Skin epidermis (tissue), 12 donors: ENCODE measurements around the gene CHD5.
"Not testable (repeated sequence)": the region's sequence is repeated elsewhere in the genome, so short reads cannot be mapped to it uniquely, and the experiment has no call there.

ENCODE experiments used
- H3K27ac ChIP-seq, 21 experiments: fragments of 200-600 bp; sonication (generic) in 11 of 21; one replicate each; pipeline ENCODE4 v1.5.0; 2020; ENCODE audit warnings: mild to moderate bottlenecking in 3 of 21, inconsistent platforms in 2 of 21, moderate library complexity in 2 of 21
- H3K4me3 ChIP-seq, 7 experiments: fragments of 200-600 bp; sonication (generic) in 2 of 7; one replicate each; pipeline ENCODE4 v1.5.0; 2020; ENCODE audit warnings: inconsistent platforms in 2 of 7, mild to moderate bottlenecking in 2 of 7, moderate library complexity in 1 of 7

Gene CHD5

DNA sequence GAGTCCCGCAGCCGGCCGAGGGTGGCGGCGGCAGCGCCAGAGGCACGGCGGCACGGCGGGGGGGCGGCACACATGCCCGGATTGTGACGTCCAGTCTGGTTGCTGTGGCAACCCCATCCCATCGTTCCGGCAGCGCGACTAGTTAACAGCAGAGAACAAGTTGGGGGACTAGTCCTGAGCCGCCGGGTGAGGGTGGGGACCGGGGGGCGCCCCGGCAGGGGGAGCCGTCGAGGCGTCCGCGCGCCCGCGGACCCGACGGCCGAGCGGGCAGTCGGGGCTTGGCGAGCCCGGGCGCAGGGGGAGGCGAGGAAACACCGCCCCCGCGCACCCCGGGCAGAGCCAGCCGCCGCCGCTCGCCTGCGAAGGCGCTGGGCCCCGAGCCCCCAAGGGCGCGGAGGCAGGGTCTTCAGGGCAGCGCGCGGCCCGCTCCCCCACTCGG, at the start of gene CHD5:
Gene CHD5 (minus strand): TSS at position 54 of the 439 bp plus-strand sequence. CDS start 298 bp downstream, outside the sequence.
- H3K4me3 ChIP-seq: peak within 1 kb of the TSS in 3 of 7 experiments; percentile 9 to 19 (median 15)
- no peak within 1 kb of the TSS for H3K27ac ChIP-seq

DNA sequence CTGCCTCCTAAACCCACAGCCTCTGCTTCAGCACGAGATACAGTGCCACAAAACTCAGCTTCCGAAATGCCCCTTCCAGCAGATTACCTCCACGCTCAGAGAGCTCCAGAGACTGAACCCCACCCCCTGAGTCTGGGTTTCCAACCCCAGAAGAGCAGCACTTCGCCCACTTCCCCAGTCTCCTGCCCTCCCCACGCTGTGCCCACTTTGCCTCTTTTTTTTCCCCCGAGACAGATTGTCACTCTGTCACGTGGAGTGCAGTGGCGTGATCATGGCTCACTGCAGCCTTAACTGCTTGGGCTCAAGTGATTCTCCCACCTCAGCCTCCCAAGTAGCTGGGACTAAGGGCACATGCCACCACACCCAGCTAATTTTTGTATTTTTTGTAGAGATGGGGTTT, 45.5 kb upstream of the CHD5 start:
- H3K27ac ChIP-seq: no peak overlapping the region
- no peak overlapping the region for H3K4me3 ChIP-seq

DNA sequence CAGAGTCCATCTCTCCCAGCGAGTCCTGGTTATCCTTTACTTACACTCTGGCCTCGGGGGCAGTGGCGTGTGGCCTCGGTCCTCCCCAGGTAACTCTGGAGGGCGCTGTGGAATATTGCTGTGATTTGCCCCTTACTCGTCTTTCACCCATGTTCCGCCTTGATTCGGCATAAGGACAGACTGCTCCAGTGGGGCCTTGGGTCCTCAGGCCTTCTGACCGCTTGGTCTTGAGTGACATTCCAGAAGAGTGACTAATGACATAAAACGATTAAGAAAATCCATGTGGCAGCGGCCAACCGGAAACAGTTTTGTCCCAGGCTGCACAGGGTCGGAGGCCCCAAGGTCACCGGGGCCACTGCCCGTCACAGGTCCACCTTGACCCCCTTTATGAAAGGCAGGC, 44.6 kb upstream of the CHD5 start:
- H3K4me3 ChIP-seq: no peak overlapping the region
- H3K27ac ChIP-seq: no peak overlapping the region

DNA sequence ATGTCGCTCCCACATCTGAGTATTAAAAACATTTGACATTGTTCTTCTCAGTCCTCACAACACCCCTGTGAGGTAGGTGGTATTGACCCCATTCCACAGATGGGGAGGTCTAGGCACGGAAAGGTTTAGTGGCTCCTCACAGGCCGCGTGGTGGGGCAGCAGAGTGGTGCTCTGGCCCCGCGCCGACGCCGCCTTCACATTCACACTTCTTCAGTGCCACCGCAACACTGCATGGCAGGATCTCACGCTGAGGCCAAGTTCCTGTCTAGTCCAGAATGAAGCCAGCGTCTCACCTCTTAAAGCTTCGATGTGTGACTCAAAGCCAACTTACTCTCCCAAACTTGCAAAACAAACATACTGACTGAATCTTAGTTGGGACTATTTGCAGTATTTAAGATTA, 43.5 kb upstream of the CHD5 start:
- Histone ChIP-seq H3K4me3 (no peak overlapping the region), H3K27ac (no peak overlapping the region)

DNA sequence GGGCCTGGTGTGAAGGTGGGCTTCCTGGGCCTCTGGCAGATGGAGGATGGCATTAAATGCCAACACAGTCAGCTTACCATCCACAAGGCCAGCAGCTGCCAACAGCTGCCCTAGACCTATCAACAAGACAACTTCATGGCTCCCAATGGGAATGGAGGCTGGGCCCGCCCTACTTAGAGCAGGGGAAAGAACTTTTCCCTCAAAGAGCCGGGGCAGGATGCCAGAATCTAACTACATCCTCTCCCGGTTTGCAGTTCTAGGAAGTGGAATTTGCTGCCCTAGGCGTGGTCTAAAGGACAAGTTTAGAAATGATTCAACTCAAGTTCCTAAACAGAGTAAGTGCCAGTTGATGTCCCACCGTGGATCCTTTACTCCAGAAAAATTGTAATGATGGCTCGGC, 42.5 kb upstream of the CHD5 start:
- no peak overlapping the region for H3K4me3 ChIP-seq
- peak overlapping the region in 6 of 21 experiments; percentile 13 to 46 (median 28) for H3K27ac ChIP-seq

DNA sequence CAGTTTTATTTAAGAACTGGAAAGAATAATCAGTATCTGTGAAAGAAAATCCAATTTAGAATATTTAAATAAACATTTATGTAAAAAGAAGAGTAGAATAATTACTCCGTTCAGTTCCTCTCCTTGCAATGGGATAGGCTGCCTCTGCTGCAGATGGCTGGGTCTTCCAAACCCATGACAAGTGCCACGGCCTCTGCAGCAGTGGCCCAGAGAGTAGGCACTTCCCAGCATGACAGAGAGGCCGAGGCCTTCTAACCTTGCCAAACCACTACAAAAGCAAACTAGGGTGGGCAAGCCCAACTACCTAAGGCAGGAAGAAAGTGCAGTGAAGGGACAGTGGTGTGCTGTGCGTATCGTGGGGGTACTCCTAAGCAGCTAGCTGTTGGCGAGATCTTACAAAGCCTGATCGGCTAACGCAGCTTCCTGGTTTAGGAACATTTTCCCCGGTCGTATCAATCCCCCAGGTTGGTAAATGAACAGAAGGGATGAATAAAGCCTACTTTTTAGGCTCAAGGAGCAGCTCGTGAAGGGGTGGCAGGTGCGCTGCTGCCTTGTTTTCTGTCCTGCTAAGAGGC, 41.2 kb upstream of the CHD5 start:
- Histone ChIP-seq H3K4me3 (no peak overlapping the region), H3K27ac (peak overlapping the region in 5 of 21 experiments; percentile 39 to 75 (median 52))

DNA sequence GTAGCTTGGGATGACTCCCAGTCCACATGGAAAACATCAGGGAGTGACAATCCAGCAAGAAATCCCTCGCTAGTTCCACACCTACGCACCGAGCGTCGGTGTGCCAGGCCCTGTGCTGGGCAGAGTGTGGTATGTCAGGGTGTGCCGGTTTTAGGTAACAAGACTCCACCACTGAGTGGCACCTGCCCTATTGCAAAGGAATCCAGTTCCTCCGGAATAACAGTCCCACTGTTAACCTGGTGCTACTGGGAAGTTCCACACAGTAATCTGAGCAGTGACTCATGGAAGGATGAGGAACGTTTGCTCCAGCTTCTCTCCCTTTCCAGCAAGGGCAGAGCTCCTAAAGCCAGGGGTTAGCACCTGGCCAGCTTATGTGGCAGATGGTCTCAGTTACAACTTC, 40.1 kb upstream of the CHD5 start:
- H3K27ac ChIP-seq: peak overlapping the region in 12 of 21 experiments; percentile 12 to 75 (median 40)

DNA sequence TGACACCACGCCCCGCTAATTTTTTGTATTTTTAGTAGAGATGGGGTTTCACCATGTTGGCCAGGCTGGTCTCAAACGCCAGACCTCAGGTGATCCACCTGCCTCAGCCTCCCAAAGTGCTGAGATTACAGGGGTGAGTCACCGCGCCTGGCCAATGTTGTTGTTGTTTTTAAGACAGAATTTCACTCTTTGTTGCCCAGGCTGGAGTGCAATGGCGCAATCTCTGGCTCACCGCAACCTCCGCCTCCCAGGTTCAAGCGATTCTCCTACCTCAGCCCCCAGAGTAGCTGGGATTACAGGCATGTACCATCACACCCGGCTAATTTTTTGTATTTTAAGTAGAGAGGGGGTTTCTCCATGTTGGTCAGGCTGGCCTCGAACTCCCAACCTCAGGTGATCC, 39.5 kb upstream of the CHD5 start:
- H3K4me3 ChIP-seq: not testable (repeated sequence)
- peak overlapping the region in 11 of 21 experiments; percentile 12 to 75 (median 35) for H3K27ac ChIP-seq

More for the DNA sequence above, 40.1 kb upstream of the CHD5 start:
- H3K4me3 ChIP-seq: no peak overlapping the region

DNA sequence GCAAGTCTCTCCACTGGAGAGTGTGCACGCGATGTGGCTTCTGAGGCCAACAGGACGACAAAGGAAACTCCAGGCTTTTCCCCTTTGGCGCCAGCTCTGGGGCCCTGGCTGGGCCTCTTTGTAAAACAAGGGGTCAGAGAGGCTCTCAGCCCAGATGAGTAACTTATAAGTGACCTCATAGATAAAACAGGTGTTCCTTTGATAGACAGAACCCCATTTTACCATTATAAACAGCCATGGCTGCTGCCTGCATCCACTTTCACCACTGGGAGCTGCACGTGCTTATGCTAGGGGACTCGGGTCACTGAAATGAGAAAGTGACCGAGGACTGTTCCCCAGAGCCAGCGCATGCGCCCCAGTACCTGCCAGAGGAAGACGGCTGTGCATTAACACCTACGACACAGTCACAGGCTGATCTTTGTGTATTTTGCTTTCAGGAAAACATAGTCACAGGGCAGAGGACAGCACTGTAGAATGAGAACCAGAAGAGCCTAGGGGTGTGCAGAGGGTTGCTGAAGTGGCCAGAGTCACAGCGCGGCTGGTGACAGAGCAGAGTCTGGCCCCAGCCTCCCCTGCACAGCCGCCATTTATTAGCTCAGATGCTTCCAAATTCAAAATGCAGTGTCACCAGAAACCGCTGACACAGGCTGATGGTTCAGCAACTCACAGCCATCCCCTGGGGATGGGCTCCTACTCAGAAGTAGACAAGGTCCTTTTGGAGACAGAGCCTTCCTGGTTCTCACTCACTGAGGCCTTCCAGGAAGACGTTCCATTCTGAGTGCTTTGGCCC, 38.4 kb upstream of the CHD5 start:
- H3K4me3 ChIP-seq: no peak overlapping the region
- peak overlapping the region in 1 of 21 experiments; percentile 14 for H3K27ac ChIP-seq

DNA sequence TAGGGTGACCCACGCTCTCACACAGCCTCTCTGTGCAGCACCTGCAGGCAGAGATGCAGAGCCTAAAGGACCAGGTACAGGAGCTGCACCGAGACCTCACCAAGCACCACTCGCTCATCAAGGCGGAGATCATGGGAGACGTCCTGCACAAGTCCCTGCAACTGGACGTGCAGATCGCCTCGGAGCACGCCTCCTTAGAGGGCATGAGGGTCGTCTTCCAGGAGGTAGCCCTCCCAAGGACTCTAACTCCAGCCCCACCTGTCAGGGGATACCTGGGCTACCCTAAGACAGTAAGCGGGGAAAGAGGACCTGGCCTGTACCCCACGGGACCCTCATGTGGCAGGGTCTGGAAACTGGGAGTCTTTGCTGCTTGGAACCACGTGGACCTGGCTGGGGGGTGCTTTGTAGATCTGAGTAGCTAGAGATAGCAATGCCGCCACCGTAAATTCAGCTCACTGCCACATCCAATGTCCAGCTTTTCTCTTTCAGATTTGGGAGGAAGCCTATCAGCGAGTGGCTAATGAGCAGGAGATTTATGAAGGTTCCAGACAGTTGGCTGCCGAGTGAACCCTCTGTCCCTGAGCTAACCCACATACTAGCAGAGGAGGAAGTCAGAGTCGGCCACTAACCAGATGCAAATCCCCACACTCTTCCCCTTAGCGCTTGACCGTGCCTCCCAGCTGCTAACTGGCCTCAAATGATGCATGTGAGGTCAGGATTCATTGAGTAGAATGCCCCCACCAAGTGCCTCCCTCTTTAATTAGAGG, 32.3 kb upstream of the CHD5 start:
- Histone ChIP-seq H3K4me3 (no peak overlapping the region), H3K27ac (no peak overlapping the region)

DNA sequence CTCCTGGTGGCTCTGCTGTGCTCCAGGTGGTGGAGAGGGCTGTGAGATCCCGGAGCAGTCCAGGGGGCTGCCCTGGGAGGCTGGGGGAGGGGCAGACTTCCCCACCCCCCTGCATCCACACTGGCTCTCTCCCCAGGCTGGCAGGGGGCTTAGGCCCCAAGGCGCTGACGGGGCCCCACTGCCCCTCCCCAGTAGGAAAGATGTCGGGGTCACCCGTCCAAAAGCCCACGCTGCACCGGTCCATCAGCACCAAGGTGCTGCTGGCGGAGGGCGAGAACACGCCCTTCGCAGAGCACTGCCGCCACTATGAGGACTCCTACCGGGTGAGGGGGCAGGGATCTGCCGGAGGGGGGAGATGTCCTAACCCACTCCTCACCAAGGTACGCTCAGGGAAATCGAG, 31.6 kb upstream of the CHD5 start:
- H3K4me3 ChIP-seq: no peak overlapping the region

DNA sequence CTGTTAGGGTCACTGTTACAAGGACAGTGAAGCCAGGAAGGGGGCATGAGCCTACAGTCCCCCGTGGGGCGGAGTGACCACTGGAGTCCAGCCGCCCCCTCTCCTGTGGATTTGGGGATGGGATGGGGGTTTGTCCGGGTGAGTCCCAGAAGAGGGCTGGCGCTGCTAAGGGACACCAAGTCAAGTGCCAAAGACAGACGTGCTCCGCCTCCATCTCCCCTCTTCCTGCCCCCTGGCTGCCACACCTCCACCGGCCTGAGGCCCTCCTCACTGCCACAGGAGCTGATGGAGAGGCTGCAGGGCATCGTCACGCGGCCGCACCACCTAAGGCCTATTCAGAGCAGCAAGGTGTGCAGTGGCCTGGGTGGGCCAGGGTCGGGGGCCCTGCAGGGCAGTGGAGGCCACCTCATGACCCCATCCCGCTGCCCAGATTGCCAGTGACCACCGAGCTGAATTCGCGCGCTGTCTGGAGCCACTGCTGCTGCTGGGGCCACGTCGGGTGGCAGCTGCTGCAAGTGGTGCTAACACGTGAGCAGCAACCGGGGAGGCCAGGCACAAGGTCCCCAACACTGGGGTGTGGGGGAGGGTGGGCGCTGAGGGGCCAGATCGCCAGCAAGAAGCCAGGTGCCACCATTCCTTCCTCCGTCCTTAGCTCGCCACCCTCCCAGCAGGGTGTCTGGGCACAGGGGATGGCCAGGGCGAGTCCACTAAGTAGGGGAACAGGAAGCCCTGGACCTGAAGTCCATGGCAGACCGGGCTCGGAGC, 30.7 kb upstream of the CHD5 start:
- H3K27ac ChIP-seq: no peak overlapping the region
- H3K4me3 ChIP-seq: no peak overlapping the region

More for the DNA sequence above, 31.6 kb upstream of the CHD5 start:
- no peak overlapping the region for H3K27ac ChIP-seq

DNA sequence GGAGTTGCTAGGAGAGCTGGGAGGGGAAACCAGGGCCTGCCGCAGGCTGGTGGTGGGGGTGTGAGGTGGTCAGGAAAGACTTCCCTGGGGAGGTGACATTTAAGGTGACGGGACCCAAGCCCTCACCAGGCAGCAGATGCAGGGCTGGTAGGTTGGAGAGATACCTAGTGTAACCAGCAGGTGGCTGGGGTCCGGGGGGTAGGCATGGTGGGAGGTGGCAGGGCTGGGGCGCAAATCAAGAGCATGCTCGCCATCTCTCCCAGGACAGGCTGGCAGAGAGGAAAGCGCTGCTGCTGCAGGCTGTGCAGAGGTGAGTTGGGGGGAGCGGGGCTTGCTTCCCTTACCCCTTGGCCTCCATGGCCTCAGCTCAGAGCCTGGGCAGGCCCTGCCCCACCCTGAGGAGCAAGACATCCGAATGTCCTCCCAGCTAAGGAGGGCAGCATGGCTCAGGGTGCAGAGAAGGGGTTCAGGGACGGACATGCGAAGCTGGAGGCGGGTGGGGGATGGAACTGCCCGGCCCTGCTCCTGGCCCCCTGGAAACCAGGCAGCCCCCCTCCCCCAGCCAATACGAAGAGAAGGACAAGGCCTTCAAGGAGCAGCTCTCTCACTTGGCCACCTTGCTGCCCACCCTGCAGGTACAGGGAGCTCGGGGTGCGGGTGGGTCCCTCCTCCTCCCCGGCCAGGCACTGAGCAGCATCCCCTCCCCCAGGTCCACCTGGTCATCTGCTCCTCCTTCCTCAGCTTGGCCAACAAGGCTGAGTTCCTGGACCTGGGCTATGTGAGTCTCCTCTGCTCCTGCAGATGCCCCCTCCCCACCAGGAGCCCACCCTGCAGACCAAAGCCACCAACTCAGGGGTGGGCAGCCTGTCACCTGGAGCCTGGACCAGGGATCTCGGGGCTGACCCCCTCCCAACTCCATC, 29.8 kb upstream of the CHD5 start:
- Histone ChIP-seq H3K27ac (no peak overlapping the region), H3K4me3 (peak overlapping the region in 3 of 7 experiments; percentile 18 to 40 (median 31))

DNA sequence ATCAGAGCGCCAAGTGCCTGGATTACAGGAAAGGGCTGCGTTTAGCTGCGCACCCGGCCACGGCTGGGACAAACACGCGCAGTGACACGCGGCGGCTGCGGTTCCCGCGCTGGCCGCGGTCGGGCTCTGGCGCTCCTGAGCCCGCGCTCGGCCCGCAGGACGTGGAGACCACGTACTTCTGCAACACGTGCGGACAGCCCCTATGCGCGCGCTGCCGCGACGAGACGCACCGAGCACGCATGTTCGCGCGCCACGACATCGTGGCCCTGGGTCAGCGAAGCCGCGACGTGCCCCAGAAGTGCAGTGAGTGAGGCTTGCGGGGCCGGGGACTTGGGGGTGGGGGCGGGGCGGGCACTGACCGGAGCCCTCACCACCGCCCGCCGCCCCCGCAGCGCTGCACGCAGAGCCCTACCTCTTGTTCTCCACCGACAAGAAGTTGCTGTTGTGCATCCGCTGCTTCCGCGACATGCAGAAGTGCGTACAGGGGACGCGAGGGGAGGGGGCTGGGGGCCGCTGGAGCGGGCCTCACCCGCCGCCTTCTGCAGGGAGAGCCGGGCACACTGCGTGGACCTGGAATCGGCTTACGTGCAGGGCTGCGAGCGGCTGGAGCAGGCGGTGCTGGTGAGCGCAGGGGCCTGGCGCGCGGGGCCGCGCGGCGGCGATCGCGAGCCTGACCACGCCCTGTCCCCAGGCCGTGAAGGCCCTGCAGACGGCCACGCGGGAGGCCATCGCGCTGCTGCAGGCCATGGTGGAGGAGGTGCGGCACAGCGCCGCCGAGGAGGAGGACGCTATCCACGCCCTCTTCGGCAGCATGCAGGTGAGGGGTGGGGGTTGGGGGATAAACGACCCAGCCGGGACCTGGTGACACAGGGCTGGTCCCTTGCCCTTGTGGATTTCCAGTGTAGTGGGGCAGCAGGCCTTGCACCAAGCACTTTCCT, 28.9 kb upstream of the CHD5 start:
- Histone ChIP-seq H3K27ac (peak overlapping the region in 2 of 21 experiments; percentile 7 to 27), H3K4me3 (peak overlapping the region; percentile 15 to 40 (median 30))

DNA sequence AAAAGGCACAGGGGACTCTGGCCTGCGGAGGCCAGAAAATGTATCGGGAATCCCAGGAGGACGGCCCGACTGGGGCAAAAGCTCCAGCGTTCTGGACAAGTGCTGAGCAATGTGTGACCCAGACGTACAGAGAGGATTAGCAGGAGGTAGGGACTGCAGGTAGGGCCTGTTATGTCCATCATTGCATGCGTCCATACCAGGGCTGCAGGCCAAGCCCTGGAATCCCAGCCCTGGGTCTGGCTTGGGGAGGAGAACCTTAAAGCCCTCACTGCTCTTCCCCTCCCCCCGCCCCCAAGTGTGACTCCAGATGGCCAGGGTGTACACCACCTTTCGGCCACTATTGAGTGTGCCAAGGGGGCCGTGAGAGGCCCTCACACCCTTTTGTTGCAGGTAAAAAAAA, 27.8 kb upstream of the CHD5 start:
- Histone ChIP-seq H3K27ac (no peak overlapping the region), H3K4me3 (no peak overlapping the region)

DNA sequence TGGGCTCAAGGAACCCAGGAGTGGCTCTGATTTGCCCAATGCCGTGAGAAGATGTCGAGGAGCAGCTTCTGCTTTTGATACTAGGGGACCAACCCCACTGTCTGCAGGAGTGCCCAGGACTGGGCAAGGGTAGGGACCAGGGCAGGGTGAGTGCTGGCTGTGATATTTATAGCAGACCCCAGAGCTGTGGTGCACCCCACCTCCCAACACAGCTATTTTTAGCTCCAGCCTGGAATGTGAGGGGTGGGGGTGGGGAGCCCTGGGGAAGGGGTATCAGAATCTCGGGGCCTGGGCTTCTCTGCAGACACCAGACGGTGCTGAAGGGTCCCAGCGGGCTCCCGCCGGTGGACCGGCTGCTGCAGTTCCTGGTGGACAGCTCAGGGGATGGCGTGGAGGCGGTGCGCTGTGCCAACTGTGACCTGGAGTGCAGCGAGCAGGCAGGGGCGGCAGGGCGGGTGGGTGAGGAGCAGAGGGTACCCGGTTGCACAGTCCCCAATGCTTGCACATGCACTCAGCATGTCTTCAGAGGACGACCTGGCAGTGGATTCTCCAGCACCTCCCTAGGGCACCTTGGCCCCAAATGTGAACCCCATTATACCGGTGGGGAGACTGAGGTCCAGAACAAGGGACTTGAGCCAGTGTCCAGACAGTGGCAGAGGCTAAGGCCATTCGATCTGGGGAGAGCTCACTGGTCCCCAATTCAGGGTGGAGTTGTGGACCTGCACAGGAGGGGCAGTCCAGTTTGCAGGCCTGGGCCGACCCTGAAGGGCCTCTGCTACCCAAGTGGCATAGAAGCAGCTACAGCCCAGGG, 27.2 kb upstream of the CHD5 start:
- Histone ChIP-seq H3K4me3 (peak overlapping the region in 1 of 7 experiments; percentile 50), H3K27ac (no peak overlapping the region)

DNA sequence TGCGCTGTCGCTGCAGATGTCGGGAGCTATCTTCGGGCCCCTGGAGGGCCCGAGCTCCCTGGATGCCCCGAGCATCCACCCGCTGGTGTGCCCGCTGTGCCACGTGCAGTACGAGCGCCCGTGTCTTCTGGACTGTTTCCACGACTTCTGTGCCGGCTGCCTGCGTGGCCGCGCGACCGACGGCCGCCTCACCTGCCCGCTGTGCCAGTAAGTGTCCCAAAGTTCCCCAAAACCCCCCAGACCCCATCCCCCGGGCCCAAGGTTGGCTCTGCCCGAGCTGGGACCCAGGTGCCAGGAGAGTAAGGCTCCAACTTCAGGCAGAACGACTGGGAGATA, 26.4 kb upstream of the CHD5 start:
- Histone ChIP-seq H3K4me3 (peak overlapping the region; percentile 28 to 50 (median 35)), H3K27ac (peak overlapping the region in 10 of 21 experiments; percentile 4 to 60 (median 41))
